ENCODE measurements around the gene RDX. TPM values are rescaled to one million over a fixed set of nuclear protein-coding genes. Genes with fewer than 3 reads are reported as not detected.

Gene RDX
- total RNA-seq, 1 experiment from 2014 or later = 111 TPM

Other genes starting within 250 kb of the RDX start
- gene ZC3H12C, start 203.2 kb downstream of the RDX start, total RNA-seq (2014; rRNA removed; shearing (Covaris generic)) = 4.6 and 6.4 TPM in 2 replicates
- 15.6 and 16.2 TPM in 2 replicates for gene FDX1, start 133.3 kb upstream of the RDX start, total RNA-seq (2014; rRNA removed; shearing (Covaris generic))